GM19438 (cell line): ENCODE results near the gene BRWD1.
A peak's percentile ranks its signal among the peaks of the same experiment; 100 is the strongest.

Experiments used
- ATAC-seq: cut with Tn5 transposase; IDR thresholded peaks from one replicate; pipeline ENCODE4 v1.9.1; 2021; ENCODE audit warnings: low read depth; ENCODE audit not compliant: unreplicated experiment

BRWD1 gene

DNA sequence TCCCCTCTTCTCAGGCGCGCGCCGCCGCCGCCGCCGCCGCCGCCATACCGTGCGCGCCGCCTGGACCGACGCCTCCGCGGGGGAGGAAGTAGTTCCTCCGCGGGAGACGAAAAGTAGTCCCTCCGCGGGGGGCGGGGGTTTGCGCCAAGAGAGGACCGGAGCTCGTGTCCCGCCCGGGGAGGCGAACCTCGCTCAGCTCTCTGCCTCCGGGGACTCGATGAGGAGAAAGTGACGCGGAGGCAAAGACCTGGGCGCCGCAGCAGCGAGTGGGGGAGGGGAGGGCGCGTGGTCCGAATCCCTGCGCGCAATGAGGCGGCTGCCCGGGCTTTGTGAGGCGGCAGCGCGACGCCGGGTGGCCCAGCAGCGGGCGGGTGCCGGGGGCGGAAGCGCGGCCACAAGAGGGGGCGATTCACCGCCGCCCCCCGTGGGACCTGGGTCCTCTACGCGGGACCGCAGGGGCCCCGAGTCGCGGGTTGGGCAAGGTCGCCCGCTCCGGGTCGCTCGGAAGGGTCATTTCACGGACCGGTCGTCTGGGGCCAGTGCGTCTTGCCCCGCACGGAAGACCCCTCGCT is at the start of gene BRWD1:
BRWD1 (minus strand) TSS at position 62 of the 572 bp plus-strand sequence. CDS start 141 bp downstream, outside the sequence.
- peak; percentile 49 for ATAC-seq

DNA sequence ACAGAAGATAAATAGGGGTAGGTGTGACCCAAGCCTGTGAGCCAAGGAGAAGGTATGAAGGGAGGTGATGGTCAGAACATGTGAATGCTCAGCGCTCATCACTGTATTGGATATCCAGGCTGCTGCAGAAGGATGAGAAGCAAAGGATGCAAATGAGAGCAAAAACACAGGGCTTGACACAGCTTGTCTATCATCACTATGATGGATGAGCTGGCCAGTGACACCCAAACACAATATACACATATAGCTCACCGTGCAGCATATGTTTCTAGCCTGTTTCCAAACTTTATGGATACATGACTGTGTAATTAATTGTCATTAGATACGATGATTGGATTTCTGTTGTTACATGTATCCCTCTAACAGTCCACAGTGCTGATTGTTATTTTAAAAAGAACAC is 49.3 kb upstream of the BRWD1 start:
- ATAC-seq, result no peak

DNA sequence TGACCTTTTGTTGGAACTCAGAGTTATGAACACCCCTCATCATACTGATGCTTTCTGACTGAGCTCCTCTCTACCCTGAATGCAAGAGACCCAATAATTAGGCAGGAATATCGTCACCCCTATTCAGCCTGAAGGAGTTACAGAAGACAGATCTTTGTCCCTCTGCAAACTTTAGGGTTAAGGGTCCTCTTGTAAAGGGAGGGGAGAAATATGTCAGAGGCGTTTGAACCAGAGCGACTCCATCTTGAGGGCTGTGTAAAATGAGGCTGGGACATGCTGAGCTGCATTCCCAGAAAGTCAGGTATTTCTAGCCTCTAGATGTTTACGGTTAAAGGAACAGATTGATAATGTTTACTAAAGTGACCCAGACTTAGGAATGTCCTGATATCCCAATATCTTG is 46.0 kb upstream of the BRWD1 start:
- ATAC-seq, result no peak

DNA sequence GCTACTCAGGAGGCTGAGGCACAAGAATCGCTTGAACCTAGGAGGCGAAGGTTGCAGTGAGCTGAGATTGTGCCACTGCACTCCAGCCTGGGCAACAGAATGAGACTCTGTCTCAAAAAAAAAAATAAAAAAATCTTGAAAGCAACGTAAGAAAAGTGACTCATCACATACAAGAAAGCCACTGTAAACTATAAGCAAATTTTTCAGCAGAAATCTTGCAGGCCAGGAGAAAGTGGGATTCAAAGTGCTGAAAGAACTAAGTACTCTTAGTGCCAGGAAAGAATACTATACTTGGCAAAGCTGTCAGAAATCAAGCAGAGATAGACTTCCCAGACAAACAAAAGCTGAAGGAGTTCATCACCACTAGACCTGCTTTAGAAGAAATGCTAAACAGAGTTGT is 39.9 kb upstream of the BRWD1 start:
- ATAC-seq, result no peak

DNA sequence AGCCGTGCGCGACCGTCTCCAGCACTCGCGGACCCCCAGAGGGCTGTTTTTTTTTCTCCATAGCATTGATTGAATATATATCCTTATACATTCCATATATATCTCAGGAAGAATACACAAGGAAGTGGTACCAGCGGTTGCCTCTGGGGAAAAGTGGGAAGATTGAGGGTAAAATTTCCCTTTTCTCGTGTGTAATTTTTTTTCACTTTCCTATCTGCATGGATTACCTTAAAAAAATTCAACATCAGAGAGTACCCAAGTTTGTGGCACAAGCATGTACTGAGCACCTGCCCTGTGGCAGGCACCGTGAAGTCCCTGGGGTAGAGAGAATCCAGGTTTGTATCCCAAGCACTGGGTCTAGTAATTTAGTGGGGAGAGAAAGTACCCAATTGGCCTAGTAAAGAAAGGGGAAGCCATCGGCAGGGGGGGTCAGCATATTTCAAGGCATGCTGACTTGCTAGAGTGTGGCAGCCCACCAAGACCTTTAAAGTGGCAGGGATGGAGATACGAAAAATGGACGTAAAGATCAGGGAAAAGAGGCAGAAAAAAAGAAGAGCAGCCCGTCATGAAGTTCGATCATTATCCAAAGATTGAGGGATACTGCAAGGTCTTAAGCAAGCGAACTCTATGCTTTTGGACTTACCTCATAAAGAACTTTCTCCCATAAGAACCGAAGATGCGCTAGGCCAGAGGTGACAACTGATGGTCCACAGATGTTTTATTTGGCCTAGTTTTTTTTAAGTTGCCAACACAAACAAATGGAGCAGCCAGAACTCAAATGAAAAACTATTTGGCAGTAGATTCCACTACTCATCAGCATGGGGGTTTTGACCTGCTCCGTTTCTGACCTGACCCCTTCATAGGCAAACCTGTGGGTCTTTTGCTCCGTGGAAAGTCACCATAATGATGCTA is 36.9 kb upstream of the BRWD1 start:
- ATAC-seq, result no peak

DNA sequence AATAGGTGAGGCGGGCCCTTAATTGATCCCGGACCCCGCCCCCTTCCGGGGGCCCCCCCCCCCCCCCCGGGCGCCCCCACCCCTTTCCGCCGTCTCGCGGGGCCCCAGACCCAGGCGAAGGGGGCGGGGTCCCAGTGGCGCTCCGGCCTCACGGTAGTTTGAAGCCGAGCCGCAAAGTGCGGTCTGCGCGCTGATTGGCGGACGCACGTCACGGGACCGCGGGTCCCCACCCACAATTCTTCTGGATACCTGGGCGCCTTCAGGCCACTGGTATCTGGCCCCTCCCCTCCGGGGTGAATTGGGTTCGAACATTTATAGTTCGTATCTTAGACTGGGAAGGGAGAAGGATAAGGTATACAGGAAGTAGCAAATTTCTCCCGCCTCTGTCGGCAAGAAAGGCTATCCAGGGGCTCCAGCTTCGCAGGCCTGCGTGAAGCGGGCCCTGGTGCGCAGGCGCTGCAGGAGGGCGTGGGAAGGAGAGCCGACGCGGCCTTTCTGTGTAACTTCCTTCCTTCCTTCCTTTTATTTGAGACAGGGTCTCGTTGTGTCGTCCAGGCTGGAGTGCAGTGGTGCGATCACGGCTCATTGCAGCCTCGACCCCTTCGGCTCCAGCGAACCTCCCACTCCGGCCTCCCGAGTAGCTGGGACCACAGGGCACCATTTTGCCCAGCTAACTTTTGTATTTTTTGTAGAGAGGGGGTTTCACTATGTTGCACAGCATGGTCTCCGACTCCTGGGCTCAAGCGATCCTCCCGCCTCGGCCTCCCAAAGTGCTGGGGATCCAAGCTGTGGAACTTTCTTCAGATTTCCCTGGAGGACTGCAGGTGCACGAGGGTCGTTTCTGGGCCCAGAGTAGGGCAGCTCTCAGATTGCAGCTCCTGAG is 36.0 kb upstream of the BRWD1 start:
- peak; percentile 76 for ATAC-seq

DNA sequence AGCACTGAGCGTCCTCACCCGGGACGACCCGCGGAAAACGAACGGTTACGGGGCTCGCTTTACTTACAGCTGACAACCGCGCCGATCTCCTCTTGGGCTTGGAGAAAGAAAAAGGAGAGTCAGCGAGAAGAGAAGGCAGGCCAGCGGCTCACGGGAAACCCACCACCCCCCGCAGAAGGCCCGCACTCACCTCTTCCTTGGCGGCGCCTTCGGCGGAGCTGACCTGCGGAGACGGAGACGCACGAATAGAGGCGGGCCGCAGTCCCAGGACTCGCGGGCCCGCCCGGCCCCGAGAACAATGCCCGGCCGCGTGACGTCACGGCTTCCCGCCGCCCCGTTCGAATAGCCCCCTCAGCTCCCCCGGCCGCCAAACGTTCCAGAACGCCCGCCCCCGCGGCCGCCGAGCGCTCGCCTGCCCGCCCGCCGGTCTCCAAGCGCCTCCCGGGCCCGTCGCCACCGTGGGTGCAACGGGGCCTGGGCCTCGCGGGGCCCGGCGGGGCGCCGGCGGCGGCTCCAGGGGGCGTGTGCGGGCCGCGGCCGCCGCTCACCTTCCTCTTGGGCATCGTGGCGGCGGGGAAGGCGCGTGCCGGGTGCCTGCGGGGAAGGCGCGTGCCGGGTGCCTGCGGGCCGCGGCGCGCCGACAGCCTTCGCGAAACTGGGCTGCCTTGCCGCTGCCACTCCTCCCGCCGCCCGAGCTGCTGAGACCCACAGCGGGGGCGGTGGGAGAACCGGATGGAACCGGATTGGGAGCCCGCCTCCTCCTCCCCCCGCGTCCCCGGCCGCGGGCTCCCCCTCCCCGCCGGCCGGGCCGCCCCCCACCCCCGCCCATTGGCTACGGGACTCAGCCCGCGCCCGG is 35.2 kb upstream of the BRWD1 start, which contains the start of gene HMGN1:
HMGN1 (minus strand) TSS at position 734 of the 856 bp plus-strand sequence; CDS start at position 563, 171 bp downstream.
- peak; percentile 51 for ATAC-seq

DNA sequence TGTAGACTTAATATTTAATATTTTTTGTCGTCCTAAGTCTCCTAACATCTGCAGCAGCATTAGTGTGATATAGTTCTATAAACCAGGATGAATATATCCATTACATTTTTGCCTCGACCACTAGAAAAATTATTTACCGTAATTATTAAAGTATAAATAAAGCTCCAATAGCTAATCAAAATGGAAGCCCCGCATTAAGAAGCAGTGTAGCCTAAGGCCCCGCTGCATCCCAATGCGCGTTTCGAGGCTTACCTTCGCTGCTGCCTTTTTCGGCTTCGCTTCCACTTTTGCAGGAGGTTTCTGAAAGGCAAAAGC is 34.6 kb upstream of the BRWD1 start:
- ATAC-seq, result peak; percentile 10

DNA sequence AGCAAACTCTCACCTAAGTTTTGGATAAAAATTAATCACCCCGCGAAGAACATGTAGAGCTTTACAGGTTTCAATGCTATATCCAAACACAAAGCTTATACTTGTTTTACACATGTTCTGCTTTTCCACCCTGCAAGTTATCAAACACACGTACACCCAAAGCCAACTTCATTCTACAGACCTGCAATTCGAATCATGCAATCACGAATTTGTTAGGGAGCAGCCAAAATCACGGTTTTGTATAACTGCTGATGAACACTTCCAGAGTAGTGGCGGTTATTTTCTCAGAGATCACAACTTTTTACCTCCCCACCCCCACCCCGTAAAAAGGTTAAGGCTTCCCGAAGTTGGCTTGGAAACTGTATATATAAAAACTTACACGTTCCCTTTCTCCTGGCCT is 34.1 kb upstream of the BRWD1 start:
- no peak for ATAC-seq

DNA sequence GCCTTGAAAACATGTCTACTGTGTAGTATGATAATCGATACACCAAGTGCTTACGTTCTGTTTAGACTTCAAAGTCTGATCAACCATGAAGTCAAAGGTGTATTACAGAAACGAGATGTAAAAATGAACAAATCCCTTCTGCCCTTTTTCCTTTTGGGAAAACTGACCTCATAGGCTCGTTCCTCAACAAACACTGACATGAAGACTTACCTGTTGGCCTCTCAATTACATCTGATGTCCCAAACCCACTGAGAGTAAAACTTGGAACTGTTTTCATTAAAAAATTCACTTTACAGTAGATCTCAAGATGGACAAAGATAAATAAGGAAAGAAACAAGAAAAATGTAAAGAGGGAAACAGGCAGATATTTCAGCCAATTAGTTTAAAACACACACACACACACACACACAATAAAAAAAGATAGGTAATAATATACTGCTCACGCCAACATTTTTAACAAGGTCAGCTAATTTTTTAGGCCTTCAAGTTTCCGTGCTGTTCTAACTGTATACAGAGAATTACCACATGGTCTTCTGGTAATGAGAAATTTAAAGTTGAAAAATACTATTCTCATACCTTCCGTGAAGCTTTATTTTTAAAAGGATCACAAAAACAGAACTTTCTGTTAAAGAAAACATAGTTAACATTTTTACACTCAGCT is 33.4 kb upstream of the BRWD1 start:
- no peak for ATAC-seq

DNA sequence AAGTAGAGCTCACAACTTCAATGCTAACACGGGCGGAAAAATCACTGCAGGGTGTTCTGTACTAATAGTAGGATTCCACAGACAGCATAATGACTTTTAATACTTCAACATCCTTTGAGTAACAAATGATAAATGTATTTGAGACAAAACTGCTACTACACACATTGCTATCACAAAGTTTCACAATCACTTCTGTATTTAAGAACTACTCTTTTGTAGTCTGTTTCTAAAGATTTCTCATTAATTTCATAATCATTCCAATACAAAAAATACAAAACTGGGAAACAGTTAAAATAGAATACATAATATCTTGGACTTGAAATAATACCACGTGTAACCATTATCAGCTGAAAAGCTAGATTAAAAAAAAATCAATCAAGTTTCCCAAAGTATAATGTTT is 32.8 kb upstream of the BRWD1 start:
- ATAC-seq, result no peak

DNA sequence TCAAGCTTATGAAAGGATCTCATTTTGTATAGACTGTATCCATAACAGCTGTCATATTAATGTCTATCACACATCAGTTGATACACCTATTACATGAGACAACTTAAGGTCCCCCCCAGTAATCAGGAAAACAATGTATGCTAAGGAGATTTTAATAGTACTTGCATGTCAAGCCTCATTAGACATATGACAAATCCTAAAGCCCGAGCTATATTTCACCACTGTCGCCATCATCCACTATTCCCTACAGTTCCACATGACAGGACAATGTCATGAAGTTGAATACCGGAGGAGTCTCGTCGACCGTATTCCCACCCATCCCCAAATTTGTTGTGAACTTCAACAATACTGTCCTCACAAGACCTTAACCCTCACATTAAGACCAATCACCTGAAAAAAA is 32.0 kb upstream of the BRWD1 start:
- no peak for ATAC-seq

DNA sequence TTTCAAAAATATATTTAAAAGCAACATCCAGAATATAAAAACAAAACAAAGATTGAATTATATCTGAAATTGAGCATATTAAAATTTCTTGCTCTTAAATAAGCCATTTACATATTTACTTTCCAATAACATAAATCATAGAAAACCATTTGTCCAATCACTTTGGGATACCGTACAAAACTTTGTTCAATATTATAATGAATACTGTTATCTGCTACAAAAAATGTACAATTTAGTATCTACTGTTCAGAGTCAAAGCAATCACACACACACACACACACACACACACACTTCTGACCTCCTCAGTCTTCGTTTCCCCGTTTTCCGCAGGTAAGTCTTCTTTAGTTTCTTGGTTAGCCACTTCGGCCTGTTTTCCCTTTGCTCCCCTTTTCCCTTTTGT is 31.4 kb upstream of the BRWD1 start:
- no peak for ATAC-seq

DNA sequence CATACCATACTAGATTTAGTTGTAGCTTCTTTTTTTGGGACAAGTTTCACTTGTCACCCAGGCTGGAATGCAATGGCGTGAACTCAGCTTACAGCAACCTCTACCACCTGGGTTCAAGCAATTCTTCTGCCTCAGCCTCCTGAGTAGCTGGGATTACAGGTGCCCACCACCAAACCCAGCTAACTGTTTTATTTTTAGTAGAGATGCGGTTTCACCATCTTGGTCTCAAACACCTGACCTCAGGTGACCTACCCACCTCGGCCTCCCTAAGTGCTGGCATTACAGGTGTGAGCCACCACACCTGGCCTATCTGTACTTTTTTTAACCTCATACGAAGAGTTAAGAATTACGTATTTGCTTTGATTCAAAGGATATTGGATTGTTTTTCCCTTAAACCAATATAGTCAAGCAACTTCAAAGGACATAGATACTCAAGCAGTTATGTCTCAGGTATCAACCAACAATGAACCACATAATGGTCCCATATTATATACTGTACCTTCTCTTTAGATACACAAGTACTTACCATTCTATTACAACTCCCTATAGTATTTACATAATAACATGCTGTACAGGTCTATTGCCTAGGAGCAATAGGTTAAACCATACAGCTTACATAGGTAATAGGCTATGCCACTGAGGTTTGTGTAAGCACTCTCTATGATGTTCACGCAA is 28.0 kb upstream of the BRWD1 start:
- no peak for ATAC-seq

DNA sequence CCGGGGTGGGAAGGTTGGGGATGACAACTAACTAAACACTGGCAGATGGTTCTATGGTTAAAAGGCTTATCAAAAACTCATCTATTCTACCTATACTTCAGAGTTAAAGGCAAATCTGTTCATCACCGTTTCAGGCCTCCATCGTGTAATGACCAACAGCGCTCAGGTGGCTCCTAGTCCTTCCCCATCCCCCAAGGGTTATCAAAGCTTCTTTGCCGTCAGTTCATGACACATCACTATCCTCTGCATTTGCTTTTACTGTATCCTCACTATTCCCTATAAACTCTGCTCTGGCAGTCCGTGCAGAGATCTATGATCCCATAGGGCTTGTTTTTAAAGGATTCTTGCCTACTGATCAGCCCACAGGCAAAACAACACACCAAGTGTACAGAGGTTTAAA is 27.3 kb upstream of the BRWD1 start:
- ATAC-seq, result no peak

DNA sequence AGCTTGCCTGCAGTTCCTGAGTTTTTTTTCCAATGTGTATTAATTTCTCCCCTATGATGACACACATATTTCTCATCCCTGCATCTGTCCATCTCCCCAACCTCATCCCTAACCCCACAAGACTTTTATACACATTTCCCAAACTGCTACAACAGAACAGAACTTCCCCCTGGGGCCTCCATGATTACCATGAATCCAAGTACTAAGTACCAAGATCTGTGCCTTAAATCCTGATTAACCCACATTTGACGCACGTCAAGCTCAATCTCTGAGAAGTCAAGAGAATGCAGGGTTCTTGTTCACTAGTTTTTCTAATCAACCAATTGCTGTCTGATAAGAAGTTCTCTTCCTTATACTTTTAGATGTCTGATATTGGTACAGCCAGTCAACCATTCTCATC is 25.8 kb upstream of the BRWD1 start:
- ATAC-seq, result no peak

DNA sequence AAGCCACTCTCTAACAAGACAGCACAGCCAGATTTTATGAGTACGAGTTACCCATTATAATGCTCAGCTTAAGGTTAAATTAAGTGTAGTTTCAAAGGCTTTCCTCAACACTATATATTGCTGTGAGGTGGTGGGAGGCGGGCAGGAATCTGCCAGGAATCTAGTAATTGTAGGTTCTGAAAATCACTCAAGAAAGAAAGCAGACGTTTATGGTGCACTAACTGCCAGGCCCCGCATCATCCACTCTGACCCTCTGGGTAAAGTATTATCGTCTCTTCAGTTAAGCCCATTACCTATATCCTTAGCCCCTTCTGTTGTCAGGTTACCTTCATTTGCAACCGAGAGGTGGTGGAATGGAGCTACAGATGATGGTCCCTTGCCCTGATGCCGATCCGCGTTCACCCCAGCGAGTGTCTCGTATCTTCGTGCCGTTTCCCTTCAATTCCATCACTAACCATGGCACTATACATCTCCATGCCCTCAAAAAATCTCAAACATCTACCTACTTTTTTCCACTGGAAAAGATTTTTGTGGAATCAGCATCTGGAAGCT is 23.1 kb upstream of the BRWD1 start:
- ATAC-seq, result no peak

DNA sequence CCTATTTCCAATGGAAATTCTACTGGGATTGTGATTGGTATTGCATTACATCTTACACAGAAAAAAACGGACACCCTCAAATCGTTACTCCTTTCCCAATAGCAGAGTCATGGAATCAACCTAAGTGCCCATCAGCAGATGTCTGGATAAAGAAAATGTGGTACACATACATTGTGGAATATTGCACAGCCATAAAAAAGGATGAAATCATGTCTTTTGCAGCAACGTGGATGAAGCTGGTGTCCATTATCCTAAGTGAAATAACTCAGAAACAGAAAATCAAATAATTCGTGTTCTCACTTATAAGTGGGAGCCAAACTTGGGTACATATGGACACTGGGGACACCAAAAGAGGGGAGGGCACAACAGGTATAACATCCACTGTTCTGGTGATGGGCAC is 21.2 kb upstream of the BRWD1 start:
- no peak for ATAC-seq

DNA sequence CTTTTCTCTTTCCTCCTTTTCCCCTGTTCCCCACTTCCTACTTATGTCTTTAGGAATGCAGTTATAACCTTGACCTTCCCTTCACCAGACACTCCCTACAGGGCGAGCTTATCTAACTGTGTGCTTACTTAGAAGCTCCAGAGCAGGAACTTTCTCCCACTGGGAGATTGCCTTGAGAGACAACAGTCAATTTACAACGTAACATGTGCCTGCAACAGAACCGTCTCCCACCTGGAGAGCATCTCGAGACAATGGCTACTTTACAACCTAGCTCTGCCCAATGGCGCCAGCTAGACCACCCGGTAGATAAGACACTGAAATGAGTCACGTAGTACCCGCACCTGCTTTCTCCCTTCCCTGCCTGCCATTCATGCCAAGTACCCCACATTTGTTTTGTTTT is 18.7 kb upstream of the BRWD1 start:
- no peak for ATAC-seq
